ENCODE results near the gene GPR137.

GRCh38 chr11:64249038-64249437 is 36.6 kb upstream of the GPR137 start:
- no peak for TF ChIP-seq CTCF (IDR thresholded peaks at IDR 0.05; ENCODE audit: low read length)
- TF ChIP-seq EZH2 (IDR thresholded peaks at IDR 0.05; ENCODE audit: borderline replicate concordance, low read length), result no peak

Measured in OCI-LY1 (cell line).